Liver (tissue), 3 donors: ENCODE data around the gene EFCC1.

Source experiments
- EGR1 ChIP-seq, 2 donors: IDR thresholded peaks; 2 replicates each; pipeline ENCODE4 v1.6.1; 2016 to 2018; ENCODE audit warnings: antibody characterized with exemption in 2 of 2, low read depth in 2 of 2
- JUND ChIP-seq, 2 donors: IDR thresholded peaks; 2 replicates each; pipeline ENCODE4 v1.6.1; 2016; ENCODE audit warnings: antibody characterized with exemption in 2 of 2
- RXRA ChIP-seq, 2 donors: IDR thresholded peaks; 2 replicates each; pipeline ENCODE4 v1.6.1; 2017 to 2018; ENCODE audit warnings: antibody characterized with exemption in 2 of 2, mild to moderate bottlenecking in 1 of 2
- TAF1 ChIP-seq: conservative IDR thresholded peaks from 2 replicates; pipeline ENCODE4 v1.6.1; 2016; ENCODE audit warnings: antibody characterized with exemption, mild to moderate bottlenecking
- TF ChIP-seq, protein P1 (sequence below): fragments of 150-350 bp; IDR thresholded peaks from 2 replicates; pipeline ENCODE4 v1.5.1; 2017; ENCODE audit warnings: improper control_type of control experiment, low read depth, low read length; ENCODE audit not compliant: missing input control
- TF ChIP-seq, protein P2 (sequence below): IDR thresholded peaks from 2 replicates; pipeline ENCODE4 v1.6.1; 2016; ENCODE audit warnings: antibody characterized with exemption
- TF ChIP-seq, protein P3 (sequence below): IDR thresholded peaks from 2 replicates; pipeline ENCODE4 v1.6.1; 2016; ENCODE audit warnings: antibody characterized with exemption
- donor health status: healthy.
- donor health status: healthy.

DNA sequence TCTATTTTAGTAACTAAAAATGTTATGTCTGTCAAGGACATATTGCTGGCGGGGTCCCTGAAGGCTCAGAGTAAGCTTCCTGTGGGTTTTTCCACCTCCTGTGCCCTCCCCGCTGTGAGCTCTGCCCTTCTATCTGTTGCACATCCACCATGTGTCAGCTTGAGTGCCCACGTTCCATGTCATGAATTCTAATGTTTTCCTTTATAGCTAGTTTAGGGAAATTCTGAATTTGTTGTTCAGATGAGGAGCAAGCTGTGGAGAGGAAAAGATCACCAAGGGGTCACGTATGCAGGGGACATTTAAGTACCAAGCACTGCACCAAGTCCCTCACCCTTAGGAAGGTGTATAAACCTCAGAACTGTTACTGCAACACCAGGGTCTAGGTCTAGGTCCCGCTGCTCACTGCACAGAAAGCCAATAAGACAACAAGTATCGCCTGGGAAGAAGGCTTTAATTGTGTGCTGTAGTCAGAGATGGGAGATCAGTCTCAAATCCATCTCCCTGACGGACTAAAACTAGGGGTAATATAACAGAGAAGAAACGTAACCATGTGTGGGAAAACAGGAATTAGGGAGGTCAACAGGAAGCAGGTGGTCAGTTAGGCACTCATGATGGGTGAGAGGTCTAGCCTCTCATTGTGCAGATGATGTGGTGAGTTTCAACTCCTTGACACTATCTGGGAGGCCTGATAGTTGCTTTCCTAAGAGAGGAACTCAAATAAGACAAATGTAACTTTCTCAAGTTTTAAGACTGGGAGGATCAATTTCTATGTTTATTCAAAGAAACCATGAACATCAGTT is 69.2 kb downstream of the EFCC1 start:
- TF ChIP-seq EGR1 (IDR thresholded peaks at IDR 0.05; ENCODE audit: low read depth in 2 of 2): no peak
- TF ChIP-seq, protein P1, sequence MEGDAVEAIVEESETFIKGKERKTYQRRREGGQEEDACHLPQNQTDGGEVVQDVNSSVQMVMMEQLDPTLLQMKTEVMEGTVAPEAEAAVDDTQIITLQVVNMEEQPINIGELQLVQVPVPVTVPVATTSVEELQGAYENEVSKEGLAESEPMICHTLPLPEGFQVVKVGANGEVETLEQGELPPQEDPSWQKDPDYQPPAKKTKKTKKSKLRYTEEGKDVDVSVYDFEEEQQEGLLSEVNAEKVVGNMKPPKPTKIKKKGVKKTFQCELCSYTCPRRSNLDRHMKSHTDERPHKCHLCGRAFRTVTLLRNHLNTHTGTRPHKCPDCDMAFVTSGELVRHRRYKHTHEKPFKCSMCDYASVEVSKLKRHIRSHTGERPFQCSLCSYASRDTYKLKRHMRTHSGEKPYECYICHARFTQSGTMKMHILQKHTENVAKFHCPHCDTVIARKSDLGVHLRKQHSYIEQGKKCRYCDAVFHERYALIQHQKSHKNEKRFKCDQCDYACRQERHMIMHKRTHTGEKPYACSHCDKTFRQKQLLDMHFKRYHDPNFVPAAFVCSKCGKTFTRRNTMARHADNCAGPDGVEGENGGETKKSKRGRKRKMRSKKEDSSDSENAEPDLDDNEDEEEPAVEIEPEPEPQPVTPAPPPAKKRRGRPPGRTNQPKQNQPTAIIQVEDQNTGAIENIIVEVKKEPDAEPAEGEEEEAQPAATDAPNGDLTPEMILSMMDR: no peak
- TF ChIP-seq RXRA (IDR thresholded peaks at IDR 0.05): no peak
- no peak for TF ChIP-seq JUND (IDR thresholded peaks at IDR 0.05)
- TF ChIP-seq, protein P2, sequence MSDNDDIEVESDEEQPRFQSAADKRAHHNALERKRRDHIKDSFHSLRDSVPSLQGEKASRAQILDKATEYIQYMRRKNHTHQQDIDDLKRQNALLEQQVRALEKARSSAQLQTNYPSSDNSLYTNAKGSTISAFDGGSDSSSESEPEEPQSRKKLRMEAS: no peak
- TF ChIP-seq, protein P3, sequence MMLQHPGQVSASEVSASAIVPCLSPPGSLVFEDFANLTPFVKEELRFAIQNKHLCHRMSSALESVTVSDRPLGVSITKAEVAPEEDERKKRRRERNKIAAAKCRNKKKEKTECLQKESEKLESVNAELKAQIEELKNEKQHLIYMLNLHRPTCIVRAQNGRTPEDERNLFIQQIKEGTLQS: no peak
- no peak for TF ChIP-seq TAF1
